LNCAP (cell line): ENCODE results near the gene RNASE3.

Experiments
- CTCF ChIP-seq: fragments of 450-650 bp; IDR thresholded peaks from 2 replicates; pipeline ENCODE4 v1.5.1; 2017; ENCODE audit warnings: mild to moderate bottlenecking

The RNASE3 gene

GRCh38 chr14:20857630-20858261, 33.4 kb upstream of the RNASE3 start:
- TF ChIP-seq CTCF = peak; percentile 93

GRCh38 chr14:20866194-20866593, 25.0 kb upstream of the RNASE3 start:
- TF ChIP-seq CTCF = no peak

- peak; percentile 58 for TF ChIP-seq CTCF
Observed at GRCh38 chr14:20866963-20867362, 24.2 kb upstream of the RNASE3 start.

GRCh38 chr14:20873370-20874177, 17.6 kb upstream of the RNASE3 start:
- TF ChIP-seq CTCF = peak; percentile 79

GRCh38 chr14:20877016-20877415, 14.2 kb upstream of the RNASE3 start:
- no peak for TF ChIP-seq CTCF

GRCh38 chr14:20878695-20879094, 12.5 kb upstream of the RNASE3 start:
- TF ChIP-seq CTCF = no peak

- TF ChIP-seq CTCF = no peak
Observed at GRCh38 chr14:20904393-20905029, 13.3 kb downstream of the RNASE3 start.
